H1 (cell line): ENCODE measurements around the gene TMEM258.

ENCODE experiments used
- CTBP2 ChIP-seq: IDR thresholded peaks from 2 replicates; pipeline ENCODE4 v1.7.0; 2011; ENCODE audit warnings: borderline replicate concordance, mild to moderate bottlenecking, moderate library complexity, mixed read lengths, low read length; ENCODE audit not compliant: insufficient read depth, insufficient read length
- CTCF ChIP-seq, 3 experiments: IDR thresholded peaks; 1 replicate in 2 of 3; 2 replicates in 1 of 3; pipeline versions ENCODE4 v1.5.1 to v1.6.1; 2011; ENCODE audit warnings: low read length in 3 of 3, mild to moderate bottlenecking in 3 of 3, inconsistent platforms in 2 of 3, low read depth in 1 of 3, moderate library complexity in 1 of 3; ENCODE audit not compliant: insufficient read depth in 1 of 3; ENCODE audit errors: control extremely low read depth in 1 of 3
- POLR2A ChIP-seq, 2 experiments: IDR thresholded peaks; 1 replicate in 1 of 2; 2 replicates in 1 of 2; pipeline ENCODE4 v1.6.1; 2011; ENCODE audit warnings: low read depth in 2 of 2, low read length in 2 of 2, mild to moderate bottlenecking in 2 of 2; ENCODE audit errors: control extremely low read depth in 1 of 2
- RBBP5 ChIP-seq: IDR thresholded peaks from 2 replicates; pipeline ENCODE4 v1.7.1; 2012; ENCODE audit warnings: low read depth, mild to moderate bottlenecking, inconsistent platforms, low read length, moderate library complexity, borderline replicate concordance
- SP2 ChIP-seq: IDR thresholded peaks from 2 replicates; pipeline ENCODE4 v1.6.1; 2012; ENCODE audit warnings: mild to moderate bottlenecking, low read length, inconsistent platforms
- SUZ12 ChIP-seq: fragments of 200-600 bp; sonication (generic); IDR thresholded peaks from 2 replicates; pipeline ENCODE4 v1.6.1; 2012; ENCODE audit warnings: mild to moderate bottlenecking, inconsistent platforms, low read length, moderate library complexity, mixed read lengths
- TEAD4 ChIP-seq: IDR thresholded peaks from 2 replicates; pipeline ENCODE4 v1.6.1; 2012; ENCODE audit warnings: low read depth, low read length, inconsistent platforms, mixed read lengths

DNA sequence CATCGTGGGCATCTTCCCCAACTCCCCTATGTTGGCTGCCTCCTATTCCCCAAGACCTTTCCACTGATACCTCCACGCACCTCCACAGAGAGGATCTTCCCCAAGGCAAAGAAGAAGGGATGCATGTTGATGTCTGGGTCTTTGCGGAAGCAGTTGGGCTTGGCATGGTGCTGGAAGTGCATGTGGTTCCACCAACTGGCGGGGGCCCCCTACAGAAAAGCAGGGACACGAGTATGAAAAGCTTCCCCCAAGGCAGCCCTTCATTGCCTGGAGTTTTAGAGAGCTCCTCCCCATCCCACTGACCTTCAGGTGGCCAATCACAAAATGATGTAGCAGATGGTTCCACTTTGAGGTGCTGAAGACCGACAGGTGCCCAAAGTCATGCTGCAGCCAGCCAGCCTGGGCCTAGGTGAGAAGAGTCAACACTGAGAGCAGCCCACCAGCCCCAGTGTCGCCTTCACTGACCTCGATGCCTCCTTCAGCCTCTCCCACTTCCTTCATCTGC, 18.3 kb upstream of the TMEM258 start:
- TF ChIP-seq POLR2A (IDR thresholded peaks at IDR 0.05; ENCODE audit: control extremely low read depth in 1 of 2, low read depth in 2 of 2, low read length in 2 of 2), result no peak
- no peak for TF ChIP-seq RBBP5
- TF ChIP-seq CTCF (IDR thresholded peaks at IDR 0.05; ENCODE audit: control extremely low read depth in 1 of 3, insufficient read depth in 1 of 3, low read depth in 1 of 3, low read length in 3 of 3), result no peak
- no peak for TF ChIP-seq SUZ12
- TF ChIP-seq CTBP2, result no peak
- no peak for TF ChIP-seq TEAD4
- TF ChIP-seq SP2, result no peak
